ENCODE data around the gene LPAR1. TPM values are rescaled to one million over a fixed set of nuclear protein-coding genes. Genes with fewer than 3 reads are reported as not detected.

LPAR1 gene
- total and polyA plus RNA-seq, 2 of the 8 experiments (the other 6 are each of a cell fraction or from before 2014, with no cell fraction given) = 3.4 to 5.1 TPM

DNA sequence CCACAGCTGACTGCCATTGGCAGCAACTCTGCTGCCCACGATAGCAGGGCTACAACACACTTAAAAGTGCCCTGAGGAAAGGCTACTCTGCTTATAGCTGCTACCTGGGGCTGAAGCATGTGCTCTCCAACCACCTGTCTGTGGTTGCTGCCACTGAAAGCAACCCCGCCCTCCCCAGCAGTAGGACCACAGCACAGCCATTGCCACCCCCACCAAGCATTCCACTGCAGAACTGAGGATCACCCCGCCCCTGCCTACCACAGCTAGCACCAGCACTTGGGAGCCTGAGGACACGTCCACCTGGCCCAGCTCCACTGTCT, 85.8 kb downstream of the LPAR1 start:
- Histone ChIP-seq H3K4me3 (ENCODE audit: extremely low read depth in 1 of 4, insufficient read depth in 2 of 4, low read depth in 3 of 4, low read length in 4 of 4) (no peak overlapping the region), H3K79me2 (ENCODE audit: control insufficient read depth in 1 of 2, insufficient read depth in 2 of 2, low read length in 2 of 2) (no peaks in the 10 kb centered on the region)
- TF ChIP-seq TBP (IDR thresholded peaks at IDR 0.05; ENCODE audit: low read depth, low read length) (no peak), POLR2A (IDR thresholded peaks at IDR 0.05; ENCODE audit: control extremely low read depth in 1 of 2, low read depth in 2 of 2, low read length in 2 of 2) (no peak), CREB1 (IDR thresholded peaks at IDR 0.05) (no peak), RNF2 (IDR thresholded peaks at IDR 0.05; ENCODE audit: borderline replicate concordance, low read depth, low read length, missing control alignments, poor library complexity, severe bottlenecking) (no peak), SIN3A (conservative IDR thresholded peaks at IDR 0.05 in 1 of 2, IDR thresholded peaks at IDR 0.05 in 1 of 2; ENCODE audit: low read depth in 1 of 2, low read length in 2 of 2) (no peak), TEAD4 (IDR thresholded peaks at IDR 0.05; ENCODE audit: low read depth, low read length) (no peak), EZH2 (IDR thresholded peaks at IDR 0.05; ENCODE audit: low read depth, low read length, severe bottlenecking) (no peak), SRF (IDR thresholded peaks at IDR 0.05; ENCODE audit: low read depth, low read length) (no peak), SAP30 (IDR thresholded peaks at IDR 0.05; ENCODE audit: insufficient read depth, insufficient replicate concordance, low read length) (no peak)
- TF ChIP-seq, protein P1, sequence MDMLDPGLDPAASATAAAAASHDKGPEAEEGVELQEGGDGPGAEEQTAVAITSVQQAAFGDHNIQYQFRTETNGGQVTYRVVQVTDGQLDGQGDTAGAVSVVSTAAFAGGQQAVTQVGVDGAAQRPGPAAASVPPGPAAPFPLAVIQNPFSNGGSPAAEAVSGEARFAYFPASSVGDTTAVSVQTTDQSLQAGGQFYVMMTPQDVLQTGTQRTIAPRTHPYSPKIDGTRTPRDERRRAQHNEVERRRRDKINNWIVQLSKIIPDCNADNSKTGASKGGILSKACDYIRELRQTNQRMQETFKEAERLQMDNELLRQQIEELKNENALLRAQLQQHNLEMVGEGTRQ (IDR thresholded peaks at IDR 0.05; ENCODE audit: low read length) = no peak
- TF ChIP-seq, protein P2, sequence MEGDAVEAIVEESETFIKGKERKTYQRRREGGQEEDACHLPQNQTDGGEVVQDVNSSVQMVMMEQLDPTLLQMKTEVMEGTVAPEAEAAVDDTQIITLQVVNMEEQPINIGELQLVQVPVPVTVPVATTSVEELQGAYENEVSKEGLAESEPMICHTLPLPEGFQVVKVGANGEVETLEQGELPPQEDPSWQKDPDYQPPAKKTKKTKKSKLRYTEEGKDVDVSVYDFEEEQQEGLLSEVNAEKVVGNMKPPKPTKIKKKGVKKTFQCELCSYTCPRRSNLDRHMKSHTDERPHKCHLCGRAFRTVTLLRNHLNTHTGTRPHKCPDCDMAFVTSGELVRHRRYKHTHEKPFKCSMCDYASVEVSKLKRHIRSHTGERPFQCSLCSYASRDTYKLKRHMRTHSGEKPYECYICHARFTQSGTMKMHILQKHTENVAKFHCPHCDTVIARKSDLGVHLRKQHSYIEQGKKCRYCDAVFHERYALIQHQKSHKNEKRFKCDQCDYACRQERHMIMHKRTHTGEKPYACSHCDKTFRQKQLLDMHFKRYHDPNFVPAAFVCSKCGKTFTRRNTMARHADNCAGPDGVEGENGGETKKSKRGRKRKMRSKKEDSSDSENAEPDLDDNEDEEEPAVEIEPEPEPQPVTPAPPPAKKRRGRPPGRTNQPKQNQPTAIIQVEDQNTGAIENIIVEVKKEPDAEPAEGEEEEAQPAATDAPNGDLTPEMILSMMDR (IDR thresholded peaks at IDR 0.05; ENCODE audit: control extremely low read depth in 1 of 3, insufficient read depth in 1 of 3, low read depth in 1 of 3, low read length in 3 of 3) = no peak

More for the DNA sequence above, 85.8 kb downstream of the LPAR1 start:
- no peak overlapping the region for H2BK20ac ChIP-seq (ENCODE audit: low read length)
- no peaks in the 10 kb centered on the region for H4K20me1 ChIP-seq (replicated peaks in 1 of 2; ENCODE audit: control insufficient read depth in 1 of 2, insufficient read depth in 2 of 2, low read length in 2 of 2)
- H4K5ac ChIP-seq (ENCODE audit: insufficient read length, low read depth, low read length) = no peak overlapping the region
- H4K91ac ChIP-seq (replicated peaks; ENCODE audit: insufficient read length, low read length) = no peak overlapping the region
- no peaks in the 10 kb centered on the region for H3K27me3 ChIP-seq (replicated peaks in 1 of 4; ENCODE audit: control insufficient read depth in 3 of 4, extremely low read depth in 1 of 4, insufficient read depth in 3 of 4, low read length in 3 of 4)
- no peak overlapping the region for H3K4me2 ChIP-seq (ENCODE audit: insufficient read depth in 1 of 2, low read depth in 2 of 2, low read length in 2 of 2)
- no peak for FAIRE-seq
- no peak overlapping the region for H3K27ac ChIP-seq (ENCODE audit: low read depth, low read length)
- no peaks in the 10 kb centered on the region for H3K23me2 ChIP-seq (ENCODE audit: low read depth, low read length)
- H3K4ac ChIP-seq (replicated peaks; ENCODE audit: insufficient read length, low read depth, low read length) = no peak overlapping the region
- no peak overlapping the region for H3K23ac ChIP-seq (ENCODE audit: insufficient read length)
- POLR2A ChIA-PET (ENCODE audit: partially characterized antibody) = no interaction called here
- H2BK5ac ChIP-seq (ENCODE audit: low read depth, low read length) = no peak overlapping the region
- 90% methylated on average over 4 of the region's 4 CpGs; no CpG with 5 or more reads in 1 of the 2 experiments for WGBS, 2 experiments (ENCODE audit: extremely low coverage in 1 of 2, insufficient coverage in 1 of 2, insufficient read length in 1 of 2, insufficient replicate concordance in 2 of 2, low coverage in 1 of 2, low lambda C conversion rate in 2 of 2, missing lambda C conversion rate in 1 of 2)
- CTCF ChIA-PET (ENCODE audit: partially characterized antibody) = interaction anchor here (0.6 kb wide), 1 partner anchor 395 kb away, joined by 4 read pairs; no protein-coding TSS in a partner anchor
- H2AK5ac ChIP-seq (ENCODE audit: low read depth, low read length) = no peak overlapping the region
- no peak overlapping the region for H3K18ac ChIP-seq (ENCODE audit: extremely low read depth, low read length)
- H3K14ac ChIP-seq (ENCODE audit: insufficient read length) = no peak overlapping the region
- H3K9ac ChIP-seq (replicated peaks in 1 of 4; ENCODE audit: extremely low read depth in 1 of 4, low read depth in 3 of 4, low read length in 3 of 4) = no peak overlapping the region
- H3K36me3 ChIP-seq (ENCODE audit: control insufficient read depth in 2 of 4, insufficient read depth in 4 of 4, low read length in 3 of 4) = no peaks in the 10 kb centered on the region
- no peak overlapping the region for H2BK120ac ChIP-seq (replicated peaks; ENCODE audit: low read depth, low read length)
- no peaks in the 10 kb centered on the region; a peak in 2 of 7 replicates for H3K4me1 ChIP-seq (replicated peaks in 1 of 4; ENCODE audit: control insufficient read depth in 3 of 4, insufficient read depth in 4 of 4, low read length in 3 of 4)
- H2BK12ac ChIP-seq (ENCODE audit: low read depth, low read length) = no peak overlapping the region
- no peak overlapping the region; the same call in 1 of the 2 replicates for H2BK15ac ChIP-seq (ENCODE audit: low read length)
- H3K79me1 ChIP-seq (ENCODE audit: low read depth, low read length) = no peaks in the 10 kb centered on the region
- H3K9me3 ChIP-seq (ENCODE audit: insufficient read depth in 2 of 2, low read depth in 1 of 2, low read length in 1 of 2) = no peaks in the 10 kb centered on the region
- no peak overlapping the region for H2AFZ ChIP-seq (ENCODE audit: low read length)
- no peak for DNase-seq (ENCODE audit: low read depth in 1 of 2, low spot score in 2 of 2)
- H4K8ac ChIP-seq (ENCODE audit: extremely low read depth, insufficient read depth, low read length) = no peak overlapping the region
- no peak overlapping the region for H3K56ac ChIP-seq (replicated peaks; ENCODE audit: insufficient read length, low read depth, low read length)
